Panc1 (cell line): ENCODE results near the gene CIPC.

Source experiments
- CTCF ChIP-seq: fragments of 450-650 bp; IDR thresholded peaks from 2 replicates; pipeline ENCODE4 v1.5.1; 2017; ENCODE audit warnings: mild to moderate bottlenecking
- POLR2AphosphoS5 ChIP-seq: IDR thresholded peaks from 2 replicates; pipeline ENCODE4 v1.6.1; 2012; ENCODE audit warnings: mild to moderate bottlenecking, low read depth, low read length, moderate library complexity

GRCh38 chr14:77062261-77062660 lies 35.8 kb upstream of the CIPC start:
- TF ChIP-seq CTCF = no peak
- no peak for TF ChIP-seq POLR2AphosphoS5
